ENCODE measurements around the gene BARX1. TPM values are rescaled to one million over a fixed set of nuclear protein-coding genes. Genes with fewer than 3 reads are reported as not detected.
"Not testable (repeated sequence)": the region's sequence is repeated elsewhere in the genome, so short reads cannot be mapped to it uniquely, and the experiment has no call there.

BARX1 gene
- polyA plus RNA-seq, 1 donor from 2014 or later = not detected

DNA sequence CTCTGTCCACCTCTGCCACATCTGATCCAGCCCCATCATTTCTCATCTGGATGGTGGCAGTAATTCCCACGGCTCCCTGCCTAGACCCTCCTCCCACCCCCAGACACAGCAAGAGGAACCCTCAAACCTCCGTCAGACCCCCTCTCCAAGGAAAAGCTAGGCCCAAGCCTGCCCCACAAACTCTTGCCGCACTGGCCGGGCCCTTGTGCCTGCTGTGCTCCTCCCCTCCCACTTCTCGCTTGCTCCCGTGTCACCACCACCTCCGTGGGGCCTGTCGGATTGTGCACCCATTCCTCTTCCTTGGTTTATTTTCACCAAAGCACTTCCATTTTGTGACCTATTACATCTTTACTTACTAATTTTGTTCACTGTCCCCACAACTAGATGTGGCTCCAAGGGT, 14.2 kb downstream of the BARX1 start:
- Histone ChIP-seq H4K20me1 (ENCODE audit: insufficient read depth) (no peaks in the 10 kb centered on the region), H3K9me3 (ENCODE audit: low read length) (no peaks in the 10 kb centered on the region), H3K27me3 (ENCODE audit: insufficient read depth, low read depth, low read length) (peaks cover 22% of the 10 kb centered on the region), H2AFZ (ENCODE audit: low read depth, low read length) (no peak overlapping the region), H3K4me2 (ENCODE audit: low read length) (no peak overlapping the region), H3K9ac (ENCODE audit: low read length) (no peak overlapping the region), H3K36me3 (ENCODE audit: insufficient read depth, low read length) (no peaks in the 10 kb centered on the region), H3K9me2 (ENCODE audit: insufficient read depth, low read length) (no peaks in the 10 kb centered on the region), H3K4me3 (ENCODE audit: low read length) (no peak overlapping the region), H3K27ac (ENCODE audit: low read length) (no peak overlapping the region), H3K79me2 (replicated peaks; ENCODE audit: insufficient read depth, low read length) (no peaks in the 10 kb centered on the region), H3F3A (ENCODE audit: insufficient read depth, low read length, poor library complexity, severe bottlenecking) (no peaks in the 10 kb centered on the region)
- TF ChIP-seq RAD21 (conservative IDR thresholded peaks at IDR 0.05) (no peak), EP300 (conservative IDR thresholded peaks at IDR 0.05; ENCODE audit: poor library complexity, severe bottlenecking) (no peak), SMC3 (conservative IDR thresholded peaks at IDR 0.05; ENCODE audit: poor library complexity) (no peak), POLR2AphosphoS5 (IDR thresholded peaks at IDR 0.05) (no peak), REST (IDR thresholded peaks at IDR 0.05; ENCODE audit: borderline replicate concordance) (no peak), EZH2 (IDR thresholded peaks at IDR 0.05; ENCODE audit: borderline replicate concordance, insufficient read depth, low read length, poor library complexity, severe bottlenecking) (no peak), MXI1 (conservative IDR thresholded peaks at IDR 0.05; ENCODE audit: poor library complexity, severe bottlenecking) (no peak), TAF1 (IDR thresholded peaks at IDR 0.05; ENCODE audit: low read depth) (no peak)
- TF ChIP-seq, protein P1, sequence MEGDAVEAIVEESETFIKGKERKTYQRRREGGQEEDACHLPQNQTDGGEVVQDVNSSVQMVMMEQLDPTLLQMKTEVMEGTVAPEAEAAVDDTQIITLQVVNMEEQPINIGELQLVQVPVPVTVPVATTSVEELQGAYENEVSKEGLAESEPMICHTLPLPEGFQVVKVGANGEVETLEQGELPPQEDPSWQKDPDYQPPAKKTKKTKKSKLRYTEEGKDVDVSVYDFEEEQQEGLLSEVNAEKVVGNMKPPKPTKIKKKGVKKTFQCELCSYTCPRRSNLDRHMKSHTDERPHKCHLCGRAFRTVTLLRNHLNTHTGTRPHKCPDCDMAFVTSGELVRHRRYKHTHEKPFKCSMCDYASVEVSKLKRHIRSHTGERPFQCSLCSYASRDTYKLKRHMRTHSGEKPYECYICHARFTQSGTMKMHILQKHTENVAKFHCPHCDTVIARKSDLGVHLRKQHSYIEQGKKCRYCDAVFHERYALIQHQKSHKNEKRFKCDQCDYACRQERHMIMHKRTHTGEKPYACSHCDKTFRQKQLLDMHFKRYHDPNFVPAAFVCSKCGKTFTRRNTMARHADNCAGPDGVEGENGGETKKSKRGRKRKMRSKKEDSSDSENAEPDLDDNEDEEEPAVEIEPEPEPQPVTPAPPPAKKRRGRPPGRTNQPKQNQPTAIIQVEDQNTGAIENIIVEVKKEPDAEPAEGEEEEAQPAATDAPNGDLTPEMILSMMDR (IDR thresholded peaks at IDR 0.05; ENCODE audit: poor library complexity, severe bottlenecking) = no peak

DNA sequence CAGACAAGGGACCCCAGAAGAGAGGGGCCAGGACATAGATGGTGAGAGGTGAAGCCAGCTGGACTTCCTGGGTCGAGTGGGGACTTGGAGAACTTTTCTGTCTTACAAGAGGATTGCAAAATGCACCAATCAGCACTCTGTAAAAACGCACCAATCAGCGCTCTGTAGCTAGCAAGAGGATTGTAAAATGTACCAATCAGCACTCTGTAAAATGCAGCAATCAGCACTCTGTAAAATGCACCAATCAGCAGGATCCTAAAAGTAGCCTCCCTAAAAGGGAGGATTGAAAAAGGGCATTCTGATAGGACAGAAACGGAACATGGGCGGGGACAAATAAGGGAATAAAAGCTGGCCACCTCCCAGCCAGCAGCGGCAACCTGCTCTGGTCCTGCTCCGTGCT, 15.6 kb downstream of the BARX1 start:
- H3K9me2 ChIP-seq (ENCODE audit: insufficient read depth, low read length); H3K27ac ChIP-seq (ENCODE audit: low read length); H2AFZ ChIP-seq (ENCODE audit: low read depth, low read length); H3K9me3 ChIP-seq (ENCODE audit: low read length); H3K9ac ChIP-seq (ENCODE audit: low read length); H4K20me1 ChIP-seq (ENCODE audit: insufficient read depth); H3K79me2 ChIP-seq (replicated peaks; ENCODE audit: insufficient read depth, low read length); H3K4me3 ChIP-seq (ENCODE audit: low read length); H3F3A ChIP-seq (ENCODE audit: insufficient read depth, low read length, poor library complexity, severe bottlenecking); H3K4me2 ChIP-seq (ENCODE audit: low read length); H3K36me3 ChIP-seq (ENCODE audit: insufficient read depth, low read length); H3K27me3 ChIP-seq (ENCODE audit: insufficient read depth, low read depth, low read length): not testable (repeated sequence)

GRCh38 chr9:93937193-93937592, 18.0 kb downstream of the BARX1 start:
- H4K20me1 ChIP-seq (ENCODE audit: insufficient read depth) = no peaks in the 10 kb centered on the region
- no peaks in the 10 kb centered on the region for H3K79me2 ChIP-seq (replicated peaks; ENCODE audit: insufficient read depth, low read length)
- H3K27ac ChIP-seq (ENCODE audit: low read length) = no peak overlapping the region
- H3K4me3 ChIP-seq (ENCODE audit: low read length) = no peak overlapping the region
- no peaks in the 10 kb centered on the region for H3K27me3 ChIP-seq (ENCODE audit: insufficient read depth, low read depth, low read length)
- TF ChIP-seq TAF1 (IDR thresholded peaks at IDR 0.05; ENCODE audit: low read depth) (no peak), SMC3 (conservative IDR thresholded peaks at IDR 0.05; ENCODE audit: poor library complexity) (no peak), POLR2AphosphoS5 (IDR thresholded peaks at IDR 0.05) (no peak), RAD21 (conservative IDR thresholded peaks at IDR 0.05) (no peak), REST (IDR thresholded peaks at IDR 0.05; ENCODE audit: borderline replicate concordance) (no peak), EZH2 (IDR thresholded peaks at IDR 0.05; ENCODE audit: borderline replicate concordance, insufficient read depth, low read length, poor library complexity, severe bottlenecking) (no peak), EP300 (conservative IDR thresholded peaks at IDR 0.05; ENCODE audit: poor library complexity, severe bottlenecking) (no peak), MXI1 (conservative IDR thresholded peaks at IDR 0.05; ENCODE audit: poor library complexity, severe bottlenecking) (no peak)
- TF ChIP-seq, protein P1 (IDR thresholded peaks at IDR 0.05; ENCODE audit: poor library complexity, severe bottlenecking) = no peak
- H3K9me3 ChIP-seq (ENCODE audit: low read length) = no peaks in the 10 kb centered on the region
- H3K4me2 ChIP-seq (ENCODE audit: low read length) = no peak overlapping the region
- H3K9ac ChIP-seq (ENCODE audit: low read length) = no peak overlapping the region
- H3K36me3 ChIP-seq (ENCODE audit: insufficient read depth, low read length) = no peaks in the 10 kb centered on the region
- no peaks in the 10 kb centered on the region for H3F3A ChIP-seq (ENCODE audit: insufficient read depth, low read length, poor library complexity, severe bottlenecking)
- H2AFZ ChIP-seq (ENCODE audit: low read depth, low read length) = no peak overlapping the region
- H3K9me2 ChIP-seq (ENCODE audit: insufficient read depth, low read length) = no peaks in the 10 kb centered on the region

All from neural cell (in vitro differentiated cells).